PC-3 (cell line): ENCODE measurements around the gene ARNT2.

Source experiments
- EZH2 ChIP-seq: fragments of 300-600 bp; sonication (generic); IDR thresholded peaks from one replicate; pipeline ENCODE4 v1.6.1; 2017; ENCODE audit warnings: antibody characterized with exemption, mild to moderate bottlenecking, low read length; ENCODE audit not compliant: unreplicated experiment
- EZH2phosphoT487 ChIP-seq: fragments of 300-600 bp; sonication (generic); IDR thresholded peaks from 2 replicates; pipeline ENCODE4 v1.6.1; 2018; ENCODE audit warnings: mild to moderate bottlenecking, antibody characterized with exemption, low read length, borderline replicate concordance
- TF ChIP-seq, protein P1 (sequence below): fragments of 300-600 bp; sonication (generic); conservative IDR thresholded peaks from 2 replicates; pipeline ENCODE4 v1.5.1; 2017; ENCODE audit warnings: antibody characterized with exemption, low read depth, mild to moderate bottlenecking, low read length

DNA sequence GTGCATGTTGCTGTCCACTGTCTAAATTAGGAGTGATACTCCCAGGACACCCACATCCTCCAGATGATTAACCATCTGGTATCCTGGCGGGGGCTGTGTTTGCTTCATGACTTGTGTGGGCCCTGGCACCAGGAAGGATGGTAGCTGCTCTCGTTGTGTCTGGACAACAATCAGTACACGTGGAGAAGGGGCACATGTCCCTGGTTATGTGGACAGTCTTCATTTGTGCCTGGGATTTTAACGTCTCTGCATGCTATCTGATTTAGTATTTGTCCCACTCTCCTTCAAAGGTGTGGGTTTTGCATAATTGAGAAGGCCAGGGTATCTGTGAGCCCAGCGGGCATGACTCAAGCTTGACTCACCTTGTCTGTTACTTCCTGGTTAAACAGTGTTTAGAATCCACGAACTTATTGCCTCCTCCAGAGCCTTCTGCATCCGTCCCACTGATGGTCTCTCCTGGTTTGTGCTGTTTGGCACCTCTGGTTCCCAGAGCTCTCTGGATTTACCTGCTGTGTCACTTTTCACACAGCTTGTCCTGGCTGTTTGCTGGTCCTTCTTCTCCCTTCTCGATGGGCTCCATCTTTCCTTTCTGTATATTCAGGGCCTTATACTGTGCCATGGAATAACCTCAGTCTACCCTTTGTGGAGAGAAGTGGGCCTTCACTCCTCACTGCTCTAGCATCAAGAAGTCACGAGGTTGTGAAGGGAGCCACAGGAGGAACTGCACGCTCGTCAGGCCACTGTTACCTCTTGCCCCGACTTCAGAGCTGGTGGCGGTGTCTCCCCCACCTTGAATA is 32.5 kb downstream of the ARNT2 start:
- TF ChIP-seq, protein P1, sequence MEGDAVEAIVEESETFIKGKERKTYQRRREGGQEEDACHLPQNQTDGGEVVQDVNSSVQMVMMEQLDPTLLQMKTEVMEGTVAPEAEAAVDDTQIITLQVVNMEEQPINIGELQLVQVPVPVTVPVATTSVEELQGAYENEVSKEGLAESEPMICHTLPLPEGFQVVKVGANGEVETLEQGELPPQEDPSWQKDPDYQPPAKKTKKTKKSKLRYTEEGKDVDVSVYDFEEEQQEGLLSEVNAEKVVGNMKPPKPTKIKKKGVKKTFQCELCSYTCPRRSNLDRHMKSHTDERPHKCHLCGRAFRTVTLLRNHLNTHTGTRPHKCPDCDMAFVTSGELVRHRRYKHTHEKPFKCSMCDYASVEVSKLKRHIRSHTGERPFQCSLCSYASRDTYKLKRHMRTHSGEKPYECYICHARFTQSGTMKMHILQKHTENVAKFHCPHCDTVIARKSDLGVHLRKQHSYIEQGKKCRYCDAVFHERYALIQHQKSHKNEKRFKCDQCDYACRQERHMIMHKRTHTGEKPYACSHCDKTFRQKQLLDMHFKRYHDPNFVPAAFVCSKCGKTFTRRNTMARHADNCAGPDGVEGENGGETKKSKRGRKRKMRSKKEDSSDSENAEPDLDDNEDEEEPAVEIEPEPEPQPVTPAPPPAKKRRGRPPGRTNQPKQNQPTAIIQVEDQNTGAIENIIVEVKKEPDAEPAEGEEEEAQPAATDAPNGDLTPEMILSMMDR, result no peak
- TF ChIP-seq EZH2, result no peak
- TF ChIP-seq EZH2phosphoT487, result no peak
